ENCODE results near the gene BICD1. TPM values are rescaled to one million over a fixed set of nuclear protein-coding genes. Genes with fewer than 3 reads are reported as not detected.

Gene BICD1
- total and polyA plus RNA-seq, 2 experiments from 2014 or later, result 59.3 to 83.6 TPM

GRCh38 chr12:32252199-32253073 lies 145.8 kb downstream of the BICD1 start:
- H3K9me2 ChIP-seq (ENCODE audit: insufficient read depth), result no peaks in the 10 kb centered on the region
- H2AFZ ChIP-seq, result no peak overlapping the region
- no peak overlapping the region for H3K4me3 ChIP-seq
- H3K36me3 Mint-ChIP-seq (ENCODE audit: low read depth), result peaks cover 27% of the 10 kb centered on the region
- H3K27me3 ChIP-seq (ENCODE audit: insufficient read depth), result no peaks in the 10 kb centered on the region
- H3K27ac Mint-ChIP-seq, result no peak overlapping the region
- peaks cover 17% of the 10 kb centered on the region for H3K4me1 Mint-ChIP-seq
- H3K4me2 ChIP-seq, result 0 out of 2 replicates have a peak overlapping the region, but pooled peaks have one; percentile 8
- H3K79me2 ChIP-seq (replicated peaks; ENCODE audit: insufficient read depth), result peaks cover 54% of the 10 kb centered on the region
- peaks cover 13% of the 10 kb centered on the region; the same call in 1 of the 2 replicates for H3F3A ChIP-seq (replicated peaks; ENCODE audit: low read depth)
- peaks cover 24% of the 10 kb centered on the region for H3K4me1 ChIP-seq (ENCODE audit: insufficient read depth)
- DNase-seq (ENCODE audit: low spot score), result peak; percentile 12
- peaks cover 18% of the 10 kb centered on the region for H3K9me3 Mint-ChIP-seq
- H3K36me3 ChIP-seq (ENCODE audit: insufficient read depth), result 0 out of 2 replicates have a peak, but pooled peaks cover 10% of the 10 kb centered on the region
- H3K27me3 Mint-ChIP-seq (ENCODE audit: insufficient read depth, low read depth, poor library complexity), result peaks cover 8% of the 10 kb centered on the region
- peak overlapping the region; percentile 33 for H3K27ac ChIP-seq (ENCODE audit: low read depth)
- H4K20me1 ChIP-seq (replicated peaks; ENCODE audit: insufficient read depth), result no peaks in the 10 kb centered on the region; the same call in 1 of the 2 replicates
- ATAC-seq, result no peak; the same call in 2 of the 3 replicates
- TF ChIP-seq ZNF114 (CRISPR knock-in tag; IDR thresholded peaks at IDR 0.05) (no peak), REST (IDR thresholded peaks at IDR 0.05; ENCODE audit: unreplicated experiment) (no peak), ZNF331 (CRISPR knock-in tag; IDR thresholded peaks at IDR 0.05; ENCODE audit: low read depth) (no peak), EZH2phosphoT487 (IDR thresholded peaks at IDR 0.05; ENCODE audit: unreplicated experiment) (no peak), EZH2 (IDR thresholded peaks at IDR 0.05; ENCODE audit: low read depth, unreplicated experiment) (no peak), NANOG (IDR thresholded peaks at IDR 0.05; ENCODE audit: borderline replicate concordance) (no peak), ZNF462 (CRISPR knock-in tag; IDR thresholded peaks at IDR 0.05) (no peak), POLR2AphosphoS5 (IDR thresholded peaks at IDR 0.05; ENCODE audit: low read depth) (no peak), STAT1 (IDR thresholded peaks at IDR 0.05; ENCODE audit: unreplicated experiment) (no peak), JUNB (IDR thresholded peaks at IDR 0.05; ENCODE audit: unreplicated experiment) (no peak), CREB1 (CRISPR knock-in tag; IDR thresholded peaks at IDR 0.05; ENCODE audit: low read depth) (no peak), CTCF (conservative IDR thresholded peaks at IDR 0.05; ENCODE audit: low read depth in 2 of 2) (no peak), ETS1 (IDR thresholded peaks at IDR 0.05) (no peak)
- no peak overlapping the region for H3K4me3 Mint-ChIP-seq
